IMR-90 (cell line): Measurements from ENCODE around the gene LRRC8C. TPM values are rescaled to one million over a fixed set of nuclear protein-coding genes. Genes with fewer than 3 reads are reported as not detected.

Experiments used
- ATAC-seq: fragments of 200-7000 bp; cut with Tn5 transposase; 2 replicates; pipeline ENCODE4 v1.9.1; 2020; ENCODE audit warnings: low read depth, mild to moderate bottlenecking, moderate library complexity
- BruUV-seq: library from RNA; stranded (reverse); fragments of 400-500 nt; replicated peaks from 2 replicates; lab custom pipeline; 2021; lab: Mats Ljungman, UMichigan
- CTCF ChIA-PET: fragments of 300-600 bp; formaldehyde crosslinking; extraction: SDS; loops from one replicate; lab custom pipeline; 2021; ENCODE audit warnings: antibody characterized with exemption; lab: Yijun Ruan, JAX
- POLR2A ChIA-PET: fragments of 300-600 bp; sonication (Branson Sonifier 250); formaldehyde crosslinking; loops from one replicate; lab custom pipeline; 2022; ENCODE audit warnings: antibody characterized with exemption; ENCODE audit not compliant: unreplicated experiment; lab: Charles Lee
- DNase-seq: peaks from one replicate; pipeline ENCODE4 v3.0.0; 2013
- H2AFZ ChIP-seq: replicated peaks from 2 replicates; pipeline ENCODE3; 2013; ENCODE audit warnings: low read length, mild to moderate bottlenecking; ENCODE audit not compliant: poor library complexity
- H2AK5ac ChIP-seq: 2 replicates; pipeline ENCODE4 v1.6.1; 2013; ENCODE audit warnings: low read depth, low read length, inconsistent platforms
- H2AK9ac ChIP-seq: replicated peaks from 2 replicates; pipeline ENCODE3; 2013; ENCODE audit warnings: mild to moderate bottlenecking, low read depth, low read length, moderate library complexity; ENCODE audit not compliant: poor library complexity
- H2BK120ac ChIP-seq: 2 replicates; pipeline ENCODE4 v1.6.1; 2013; ENCODE audit warnings: low read depth, low read length, inconsistent platforms
- H2BK15ac ChIP-seq: 3 replicates; pipeline ENCODE4 v1.6.1; 2013; ENCODE audit warnings: low read depth, low read length, inconsistent platforms
- H2BK20ac ChIP-seq: 2 replicates; pipeline ENCODE4 v1.6.1; 2013; ENCODE audit warnings: low read depth, mild to moderate bottlenecking, inconsistent platforms, low read length, moderate library complexity
- H2BK5ac ChIP-seq: 2 replicates; pipeline ENCODE4 v1.6.1; 2013; ENCODE audit warnings: mild to moderate bottlenecking, low read depth, low read length, inconsistent platforms; ENCODE audit not compliant: poor library complexity, severe bottlenecking
- H3K14ac ChIP-seq: replicated peaks from 2 replicates; pipeline ENCODE4 v1.6.1; 2013; ENCODE audit warnings: low read depth, low read length, inconsistent platforms
- H3K18ac ChIP-seq: 2 replicates; pipeline ENCODE4 v1.6.1; 2013; ENCODE audit warnings: low read depth, low read length, control low read depth
- H3K23ac ChIP-seq: 2 replicates; pipeline ENCODE4 v1.6.1; 2013; ENCODE audit warnings: low read depth, low read length, inconsistent platforms
- H3K27ac ChIP-seq: 2 replicates; pipeline ENCODE4 v1.5.1; 2013; ENCODE audit warnings: mild to moderate bottlenecking, control low read depth, low read length; ENCODE audit not compliant: insufficient read depth
- H3K27me3 ChIP-seq: 2 replicates; pipeline ENCODE4 v1.6.1; 2013; ENCODE audit warnings: low read length; ENCODE audit not compliant: control insufficient read depth, insufficient read depth
- H3K36me3 ChIP-seq: 2 replicates; pipeline ENCODE4 v1.6.1; 2013; ENCODE audit warnings: low read length, mixed read lengths; ENCODE audit not compliant: control insufficient read depth, insufficient read depth
- H3K4ac ChIP-seq: 2 replicates; pipeline ENCODE4 v1.6.1; 2013; ENCODE audit warnings: low read depth, low read length, inconsistent platforms
- H3K4me1 ChIP-seq: 2 replicates; pipeline ENCODE4 v1.6.1; 2013; ENCODE audit warnings: low read length, mixed read lengths; ENCODE audit not compliant: control insufficient read depth, insufficient read depth
- H3K4me2 ChIP-seq: 2 replicates; pipeline ENCODE4 v1.6.1; 2013; ENCODE audit warnings: low read depth, mild to moderate bottlenecking, control low read depth, low read length, moderate library complexity
- H3K4me3 ChIP-seq: 2 replicates; pipeline ENCODE4 v1.5.1; 2013; ENCODE audit warnings: low read depth, mild to moderate bottlenecking, control low read depth, low read length, moderate library complexity; ENCODE audit not compliant: insufficient read depth
- H3K56ac ChIP-seq: 2 replicates; pipeline ENCODE4 v1.6.1; 2013; ENCODE audit warnings: low read length, inconsistent platforms; ENCODE audit not compliant: insufficient read depth; ENCODE audit errors: extremely low read depth
- H3K79me1 ChIP-seq, 2 experiments: 2 replicates each; pipeline ENCODE4 v1.6.1; 2013; ENCODE audit warnings: low read length in 2 of 2, inconsistent platforms in 1 of 2, low read depth in 1 of 2
- H3K9ac ChIP-seq: 2 replicates; pipeline ENCODE4 v1.6.1; 2013; ENCODE audit warnings: low read depth, low read length, control low read depth
- H3K9me1 ChIP-seq: 2 replicates; pipeline ENCODE4 v1.6.1; 2013; ENCODE audit warnings: low read length, inconsistent platforms; ENCODE audit not compliant: insufficient read depth
- H3K9me3 ChIP-seq: 2 replicates; pipeline ENCODE4 v1.6.1; 2013; ENCODE audit warnings: low read length; ENCODE audit not compliant: control insufficient read depth, insufficient read depth
- H4K20me1 ChIP-seq: 2 replicates; pipeline ENCODE4 v1.6.1; 2013; ENCODE audit warnings: low read length, inconsistent platforms; ENCODE audit not compliant: insufficient read depth
- H4K5ac ChIP-seq: 2 replicates; pipeline ENCODE4 v1.6.1; 2013; ENCODE audit warnings: mild to moderate bottlenecking, low read depth, low read length, control low read depth
- H4K8ac ChIP-seq, 2 experiments: 2 replicates each; pipeline ENCODE4 v1.6.1; 2013; ENCODE audit warnings: low read depth in 2 of 2, low read length in 2 of 2, control low read depth in 1 of 2, inconsistent platforms in 1 of 2
- H4K91ac ChIP-seq: 2 replicates; pipeline ENCODE4 v1.6.1; 2013; ENCODE audit warnings: low read depth, low read length, inconsistent platforms; ENCODE audit not compliant: insufficient read depth
- BHLHE40 ChIP-seq: fragments of 150-350 bp; IDR thresholded peaks from 2 replicates; pipeline ENCODE4 v1.6.1; 2016; ENCODE audit warnings: mild to moderate bottlenecking, low read depth, low read length
- CEBPB ChIP-seq: IDR thresholded peaks from 2 replicates; pipeline ENCODE4 v1.6.1; 2012; ENCODE audit warnings: low read depth, low read length, improper control_type of control experiment
- CHD1 ChIP-seq: IDR thresholded peaks from 2 replicates; pipeline ENCODE4 v1.6.1; 2012; ENCODE audit warnings: low read depth, low read length, improper control_type of control experiment
- FOS ChIP-seq: fragments of 150-350 bp; IDR thresholded peaks from 2 replicates; pipeline ENCODE4 v1.6.1; 2016; ENCODE audit warnings: low read depth, low read length
- MAFK ChIP-seq: IDR thresholded peaks from 2 replicates; pipeline ENCODE4 v1.6.1; 2012; ENCODE audit warnings: low read depth, low read length, improper control_type of control experiment
- MXI1 ChIP-seq: IDR thresholded peaks from 2 replicates; pipeline ENCODE4 v1.6.1; 2012; ENCODE audit warnings: low read depth, mild to moderate bottlenecking, low read length, moderate library complexity, borderline replicate concordance
- NFE2L2 ChIP-seq: fragments of 150-350 bp; IDR thresholded peaks from 2 replicates; pipeline ENCODE4 v1.6.1; 2016; ENCODE audit warnings: low read depth, mild to moderate bottlenecking, low read length
- RAD21 ChIP-seq: IDR thresholded peaks from 2 replicates; pipeline ENCODE4 v1.6.1; 2012; ENCODE audit warnings: low read length, improper control_type of control experiment
- RCOR1 ChIP-seq: IDR thresholded peaks from 2 replicates; pipeline ENCODE4 v1.6.1; 2012; ENCODE audit warnings: mild to moderate bottlenecking, low read length, improper control_type of control experiment; ENCODE audit not compliant: insufficient replicate concordance
- RFX5 ChIP-seq: IDR thresholded peaks from 2 replicates; pipeline ENCODE4 v1.8.0; 2012; ENCODE audit warnings: low read depth, mild to moderate bottlenecking, low read length, moderate library complexity
- SMC3 ChIP-seq: fragments of 150-350 bp; IDR thresholded peaks from 2 replicates; pipeline ENCODE4 v1.6.1; 2016; ENCODE audit warnings: low read depth, mild to moderate bottlenecking, antibody characterized with exemption, low read length, moderate library complexity
- WGBS, 2 experiments: methylation state at CpG; one replicate each; pipeline versions ENCODE4 v1.1.5 to v1.1.7; 2013; ENCODE audit warnings: missing lambda C conversion rate in 2 of 2; ENCODE audit not compliant: insufficient read length in 1 of 2; ENCODE audit errors: extremely low coverage in 2 of 2; 5-methylcytosine and 5-hydroxymethylcytosine counted together
- dilution Hi-C: fragments of 300-500 bp; cut with HindIII; formaldehyde crosslinking; loops from one replicate; pipeline ENCODE4 v1.14.3; 2018; ENCODE audit warnings: low sequenced_read_pairs; ENCODE audit not compliant: unreplicated experiment
- in situ Hi-C: fragments of 300-500 bp; cut with MboI; formaldehyde crosslinking; loops from 3 replicates; pipeline ENCODE4 v1.14.3; 2019; ENCODE audit warnings: low sequenced_read_pairs, inconsistent platforms, mixed read lengths
- intact Hi-C: fragments of 100-400 bp; cut with micrococcal nuclease; formaldehyde crosslinking; loops from 2 replicates; pipeline ENCODE4 v1.10.0; 2022
- polyA plus RNA-seq, 3 experiments: library from polyadenylated mRNA; depleted of rRNA; stranded (reverse); fragments of >200 nt; gene quantifications; 2 replicates each; pipeline ENCODE4 v1.2.3, GENCODE V29; 2012; ENCODE audit warnings: low replicate concordance in 1 of 3
- total RNA-seq: library from RNA; depleted of rRNA; stranded (reverse); fragments of >200 nt; gene quantifications from 2 replicates; pipeline ENCODE4 v1.2.3, GENCODE V29; 2012
- TF ChIP-seq, protein P1 (sequence below): fragments of 150-350 bp; IDR thresholded peaks from 2 replicates; pipeline ENCODE4 v1.6.1; 2016; ENCODE audit warnings: low read depth, mild to moderate bottlenecking, low read length, moderate library complexity, borderline replicate concordance
- TF ChIP-seq, protein P2 (sequence below): fragments of 150-350 bp; IDR thresholded peaks from 2 replicates; pipeline ENCODE4 v1.6.1; 2017; ENCODE audit warnings: mild to moderate bottlenecking, antibody characterized with exemption, low read length, low read depth
- TF ChIP-seq, protein P3 (sequence below): conservative IDR thresholded peaks from 2 replicates; pipeline ENCODE4 v1.5.1; 2012; ENCODE audit warnings: mild to moderate bottlenecking, low read depth, low read length, improper control_type of control experiment

The LRRC8C gene
- total and polyA plus RNA-seq, 2 of the 4 experiments (the other 2 are of a cell fraction), result 6.5 to 12.9 TPM

DNA sequence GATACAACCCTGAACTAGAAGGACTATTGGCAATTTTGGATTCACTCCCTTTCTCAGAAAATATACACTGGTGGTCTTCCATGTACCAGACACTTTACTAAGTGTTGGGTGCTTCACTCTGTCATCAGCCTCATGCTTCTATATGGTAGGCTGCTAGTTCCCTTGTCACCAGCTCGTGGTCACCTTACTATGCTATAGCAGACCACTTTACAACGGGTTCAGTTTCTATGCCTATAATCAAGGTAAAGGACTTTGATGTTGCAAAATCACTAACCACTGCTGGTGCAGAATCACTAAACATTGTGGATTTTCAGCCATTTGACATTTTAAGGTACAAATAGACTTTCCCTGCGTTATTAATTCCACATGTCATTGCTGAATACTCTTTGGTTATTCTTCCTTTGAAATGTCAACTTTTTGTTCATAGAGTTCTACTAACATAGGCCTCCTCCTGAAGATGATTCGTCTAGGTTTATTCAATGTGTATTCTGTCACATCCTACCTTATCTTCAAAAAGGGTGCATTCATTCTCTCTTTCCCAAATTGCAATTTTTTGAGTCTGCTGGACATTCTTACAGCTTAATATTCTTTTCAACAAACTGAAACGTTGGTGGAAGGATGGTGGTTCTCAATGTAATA is 78.3 kb downstream of the LRRC8C start:
- intact Hi-C loops (no loop called here), dilution Hi-C loops (no loop called here), in situ Hi-C loops (no loop called here)
- H3K27ac ChIP-seq, result no peak overlapping the region
- H4K91ac ChIP-seq, result no peak overlapping the region
- ATAC-seq, result no peak
- POLR2A ChIA-PET, result no interaction called here
- H3K14ac ChIP-seq, result no peak overlapping the region
- no peak overlapping the region for H2BK20ac ChIP-seq
- H3K27me3 ChIP-seq, result no peaks in the 10 kb centered on the region
- no peak overlapping the region for H3K4me3 ChIP-seq
- no peaks in the 10 kb centered on the region for H3K9me1 ChIP-seq
- H2BK120ac ChIP-seq, result no peak overlapping the region
- CTCF ChIA-PET, result no interaction called here
- no peak overlapping the region for H2AK9ac ChIP-seq
- TF ChIP-seq, protein P1, sequence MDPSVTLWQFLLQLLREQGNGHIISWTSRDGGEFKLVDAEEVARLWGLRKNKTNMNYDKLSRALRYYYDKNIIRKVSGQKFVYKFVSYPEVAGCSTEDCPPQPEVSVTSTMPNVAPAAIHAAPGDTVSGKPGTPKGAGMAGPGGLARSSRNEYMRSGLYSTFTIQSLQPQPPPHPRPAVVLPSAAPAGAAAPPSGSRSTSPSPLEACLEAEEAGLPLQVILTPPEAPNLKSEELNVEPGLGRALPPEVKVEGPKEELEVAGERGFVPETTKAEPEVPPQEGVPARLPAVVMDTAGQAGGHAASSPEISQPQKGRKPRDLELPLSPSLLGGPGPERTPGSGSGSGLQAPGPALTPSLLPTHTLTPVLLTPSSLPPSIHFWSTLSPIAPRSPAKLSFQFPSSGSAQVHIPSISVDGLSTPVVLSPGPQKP, result no peak
- TF ChIP-seq CEBPB, result no peak
- TF ChIP-seq RAD21, result no peak
- no peak for TF ChIP-seq MXI1
- TF ChIP-seq MAFK, result no peak
- TF ChIP-seq RFX5, result no peak
- TF ChIP-seq FOS, result no peak
- TF ChIP-seq RCOR1, result no peak
- TF ChIP-seq, protein P2, sequence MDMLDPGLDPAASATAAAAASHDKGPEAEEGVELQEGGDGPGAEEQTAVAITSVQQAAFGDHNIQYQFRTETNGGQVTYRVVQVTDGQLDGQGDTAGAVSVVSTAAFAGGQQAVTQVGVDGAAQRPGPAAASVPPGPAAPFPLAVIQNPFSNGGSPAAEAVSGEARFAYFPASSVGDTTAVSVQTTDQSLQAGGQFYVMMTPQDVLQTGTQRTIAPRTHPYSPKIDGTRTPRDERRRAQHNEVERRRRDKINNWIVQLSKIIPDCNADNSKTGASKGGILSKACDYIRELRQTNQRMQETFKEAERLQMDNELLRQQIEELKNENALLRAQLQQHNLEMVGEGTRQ, result no peak
- TF ChIP-seq, protein P3, sequence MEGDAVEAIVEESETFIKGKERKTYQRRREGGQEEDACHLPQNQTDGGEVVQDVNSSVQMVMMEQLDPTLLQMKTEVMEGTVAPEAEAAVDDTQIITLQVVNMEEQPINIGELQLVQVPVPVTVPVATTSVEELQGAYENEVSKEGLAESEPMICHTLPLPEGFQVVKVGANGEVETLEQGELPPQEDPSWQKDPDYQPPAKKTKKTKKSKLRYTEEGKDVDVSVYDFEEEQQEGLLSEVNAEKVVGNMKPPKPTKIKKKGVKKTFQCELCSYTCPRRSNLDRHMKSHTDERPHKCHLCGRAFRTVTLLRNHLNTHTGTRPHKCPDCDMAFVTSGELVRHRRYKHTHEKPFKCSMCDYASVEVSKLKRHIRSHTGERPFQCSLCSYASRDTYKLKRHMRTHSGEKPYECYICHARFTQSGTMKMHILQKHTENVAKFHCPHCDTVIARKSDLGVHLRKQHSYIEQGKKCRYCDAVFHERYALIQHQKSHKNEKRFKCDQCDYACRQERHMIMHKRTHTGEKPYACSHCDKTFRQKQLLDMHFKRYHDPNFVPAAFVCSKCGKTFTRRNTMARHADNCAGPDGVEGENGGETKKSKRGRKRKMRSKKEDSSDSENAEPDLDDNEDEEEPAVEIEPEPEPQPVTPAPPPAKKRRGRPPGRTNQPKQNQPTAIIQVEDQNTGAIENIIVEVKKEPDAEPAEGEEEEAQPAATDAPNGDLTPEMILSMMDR, result no peak
- no peak for TF ChIP-seq CHD1
- TF ChIP-seq BHLHE40, result no peak
- no peak for TF ChIP-seq SMC3
- TF ChIP-seq NFE2L2, result no peak
- no peak for DNase-seq
- H3K18ac ChIP-seq, result no peak overlapping the region
- H3K4me2 ChIP-seq, result no peak overlapping the region
- H2AFZ ChIP-seq, result no peak overlapping the region
- peaks cover 21% of the 10 kb centered on the region for H3K36me3 ChIP-seq
- no peak overlapping the region for H3K56ac ChIP-seq
- H3K4me1 ChIP-seq, result no peaks in the 10 kb centered on the region
- H2BK15ac ChIP-seq, result no peak overlapping the region
- no CpG with 5 or more reads among the region's 5 CpGs for WGBS, 2 experiments
- H3K79me1 ChIP-seq, result peaks cover 20 to 41% of the 10 kb centered on the region in 2 experiments
- BruUV-seq, result no TSS peak
- H2BK5ac ChIP-seq, result no peak overlapping the region
- no peak overlapping the region for H2AK5ac ChIP-seq
- H4K8ac ChIP-seq, result no peak overlapping the region
- no peaks in the 10 kb centered on the region for H3K9me3 ChIP-seq
- no peak overlapping the region for H4K5ac ChIP-seq
- H4K20me1 ChIP-seq, result no peaks in the 10 kb centered on the region
- H3K23ac ChIP-seq, result no peak overlapping the region
- H3K9ac ChIP-seq, result no peak overlapping the region
- no peak overlapping the region for H3K4ac ChIP-seq
